Endometrial microvascular endothelial cells (primary cell): ENCODE results near the gene PTPRN2. TPM values are rescaled to one million over a fixed set of nuclear protein-coding genes. Genes with fewer than 3 reads are reported as not detected.
"Not testable (repeated sequence)": the region's sequence is repeated elsewhere in the genome, so short reads cannot be mapped to it uniquely, and the experiment has no call there.

ENCODE experiments used
- in situ Hi-C: cut with HindIII; loops from 2 replicates; pipeline ENCODE4 v1.10.0; 2017; ENCODE audit warnings: low sequenced_read_pairs, low pct_unique_long_range_greater_than_20kb; ENCODE audit errors: inconsistent ontology term
- total RNA-seq: library from RNA; depleted of rRNA; stranded (reverse); fragments of >200 nt; gene quantifications from one replicate; pipeline ENCODE4 v1.2.3, GENCODE V29; 2015; ENCODE audit errors: inconsistent ontology term

The PTPRN2 gene
- total RNA-seq, 1 donor from 2014 or later: 13.3 TPM

GRCh38 chr7:157733760-157734395, 853.7 kb downstream of the PTPRN2 start:
- in situ Hi-C loops: not testable (repeated sequence)

- in situ Hi-C loops: no loop called here
These were observed 856.5 kb downstream of the PTPRN2 start for GRCh38 chr7:157731126-157731525.

GRCh38 chr7:157730614-157731013, 857.0 kb downstream of the PTPRN2 start:
- in situ Hi-C loops: no loop called here

- in situ Hi-C loops: no loop called here
These were observed 858.1 kb downstream of the PTPRN2 start for GRCh38 chr7:157729566-157729965.

- in situ Hi-C loops: no loop called here
These were observed 859.5 kb downstream of the PTPRN2 start for GRCh38 chr7:157727964-157728615.

- in situ Hi-C loops: no loop called here
These were observed 860.9 kb downstream of the PTPRN2 start for GRCh38 chr7:157726764-157727163.

GRCh38 chr7:157725312-157725711, 862.3 kb downstream of the PTPRN2 start:
- in situ Hi-C loops: not testable (repeated sequence)

- in situ Hi-C loops: no loop called here
These were observed 864.4 kb downstream of the PTPRN2 start for GRCh38 chr7:157723205-157723604.

- in situ Hi-C loops: no loop called here
These were observed 865.2 kb downstream of the PTPRN2 start for GRCh38 chr7:157722137-157723060.

GRCh38 chr7:157721468-157722136, 866.0 kb downstream of the PTPRN2 start:
- in situ Hi-C loops: no loop called here

GRCh38 chr7:157719705-157720655, 867.6 kb downstream of the PTPRN2 start:
- in situ Hi-C loops: no loop called here

- in situ Hi-C loops: no loop called here
These were observed 868.5 kb downstream of the PTPRN2 start for GRCh38 chr7:157719008-157719682.

- in situ Hi-C loops: no loop called here
These were observed 869.2 kb downstream of the PTPRN2 start for GRCh38 chr7:157718303-157719007.

GRCh38 chr7:157717211-157718174, 870.1 kb downstream of the PTPRN2 start:
- in situ Hi-C loops: no loop called here

- in situ Hi-C loops: no loop called here
These were observed 871.7 kb downstream of the PTPRN2 start for GRCh38 chr7:157715938-157716280.
